Neural crest cell (in vitro differentiated cells): ENCODE data around the gene PACS2. TPM values are rescaled to one million over a fixed set of nuclear protein-coding genes. Genes with fewer than 3 reads are reported as not detected.

Source experiments
- DNase-seq: peaks from one replicate; pipeline ENCODE4 v3.0.0; 2021; ENCODE audit warnings: low read depth, mixed read lengths, low spot score
- H3K27ac Mint-ChIP-seq: one replicate; pipeline ENCODE4 v1.8.0; 2021; ENCODE audit warnings: mild to moderate bottlenecking, mixed read lengths; ENCODE audit not compliant: unreplicated experiment
- H3K27me3 Mint-ChIP-seq: 2 replicates; pipeline ENCODE4 v1.8.0; 2021; ENCODE audit warnings: low read depth, mild to moderate bottlenecking, mixed read lengths
- H3K36me3 Mint-ChIP-seq: 2 replicates; pipeline ENCODE4 v1.8.0; 2021; ENCODE audit warnings: low read depth, mild to moderate bottlenecking, mixed read lengths
- H3K4me1 Mint-ChIP-seq: 2 replicates; pipeline ENCODE4 v1.8.0; 2021; ENCODE audit warnings: mixed read lengths
- H3K4me3 Mint-ChIP-seq: one replicate; pipeline ENCODE4 v1.8.0; 2021; ENCODE audit warnings: mild to moderate bottlenecking, mixed read lengths
- H3K9me3 Mint-ChIP-seq: 2 replicates; pipeline ENCODE4 v1.8.0; 2021; ENCODE audit warnings: mixed read lengths
- CTCF ChIP-seq: fragments of 200-600 bp; sonication (generic); conservative IDR thresholded peaks from 2 replicates; pipeline ENCODE4 v1.5.0; 2021; ENCODE audit warnings: antibody characterized with exemption, mild to moderate bottlenecking
- total RNA-seq: library from RNA; stranded (reverse); gene quantifications from 2 replicates; pipeline ENCODE4 v1.2.1, GENCODE V29; 2021

Gene PACS2
- total RNA-seq, 1 donor from 2014 or later: 104 TPM

GRCh38 chr14:105413544-105413886 is 99.0 kb downstream of the PACS2 start:
- peaks cover 28% of the 10 kb centered on the region for H3K4me1 Mint-ChIP-seq
- no peak for TF ChIP-seq CTCF
- H3K27ac Mint-ChIP-seq: no peak overlapping the region
- H3K36me3 Mint-ChIP-seq: peaks cover 2% of the 10 kb centered on the region
- peak overlapping the region; percentile 72 for H3K4me3 Mint-ChIP-seq
- peaks cover 48% of the 10 kb centered on the region for H3K27me3 Mint-ChIP-seq
- no peak for DNase-seq
- no peaks in the 10 kb centered on the region for H3K9me3 Mint-ChIP-seq

GRCh38 chr14:105414456-105415371 is 100.2 kb downstream of the PACS2 start:
- no peak overlapping the region for H3K27ac Mint-ChIP-seq
- peaks cover 39% of the 10 kb centered on the region for H3K27me3 Mint-ChIP-seq
- TF ChIP-seq CTCF: peak; percentile 73
- peak; percentile 59 for DNase-seq
- H3K4me3 Mint-ChIP-seq: peak overlapping the region; percentile 84
- H3K36me3 Mint-ChIP-seq: no peaks in the 10 kb centered on the region
- no peaks in the 10 kb centered on the region for H3K9me3 Mint-ChIP-seq
- H3K4me1 Mint-ChIP-seq: peaks cover 22% of the 10 kb centered on the region

- Mint-ChIP-seq H3K27ac (no peak overlapping the region), H3K9me3 (no peaks in the 10 kb centered on the region), H3K36me3 (no peaks in the 10 kb centered on the region), H3K27me3 (peaks cover 29% of the 10 kb centered on the region), H3K4me1 (peaks cover 17% of the 10 kb centered on the region), H3K4me3 (peak overlapping the region; percentile 84)
- no peak for TF ChIP-seq CTCF
- no peak for DNase-seq
These were observed 101.2 kb downstream of the PACS2 start for GRCh38 chr14:105415481-105416428.

GRCh38 chr14:105416671-105417070 is 102.1 kb downstream of the PACS2 start:
- Mint-ChIP-seq H3K4me3 (peak overlapping the region; percentile 84), H3K36me3 (no peaks in the 10 kb centered on the region), H3K27me3 (peaks cover 23% of the 10 kb centered on the region), H3K27ac (no peak overlapping the region), H3K9me3 (no peaks in the 10 kb centered on the region), H3K4me1 (peaks cover 15% of the 10 kb centered on the region)
- TF ChIP-seq CTCF: no peak
- no peak for DNase-seq

- Mint-ChIP-seq H3K27me3 (peaks cover 15% of the 10 kb centered on the region), H3K36me3 (no peaks in the 10 kb centered on the region), H3K9me3 (no peaks in the 10 kb centered on the region), H3K4me1 (peaks cover 24% of the 10 kb centered on the region), H3K4me3 (peak overlapping the region; percentile 86), H3K27ac (no peak overlapping the region)
- TF ChIP-seq CTCF: no peak
- DNase-seq: no peak
These were observed 103.2 kb downstream of the PACS2 start for GRCh38 chr14:105417690-105418121.
